ENCODE measurements around the gene RAP2C. TPM values are rescaled to one million over a fixed set of nuclear protein-coding genes. Genes with fewer than 3 reads are reported as not detected.

RAP2C gene
- polyA plus RNA-seq (2013, experiment 1 of 2), result 22.7 TPM
- polyA plus RNA-seq (2013, experiment 2 of 2), result 23.9 TPM

DNA sequence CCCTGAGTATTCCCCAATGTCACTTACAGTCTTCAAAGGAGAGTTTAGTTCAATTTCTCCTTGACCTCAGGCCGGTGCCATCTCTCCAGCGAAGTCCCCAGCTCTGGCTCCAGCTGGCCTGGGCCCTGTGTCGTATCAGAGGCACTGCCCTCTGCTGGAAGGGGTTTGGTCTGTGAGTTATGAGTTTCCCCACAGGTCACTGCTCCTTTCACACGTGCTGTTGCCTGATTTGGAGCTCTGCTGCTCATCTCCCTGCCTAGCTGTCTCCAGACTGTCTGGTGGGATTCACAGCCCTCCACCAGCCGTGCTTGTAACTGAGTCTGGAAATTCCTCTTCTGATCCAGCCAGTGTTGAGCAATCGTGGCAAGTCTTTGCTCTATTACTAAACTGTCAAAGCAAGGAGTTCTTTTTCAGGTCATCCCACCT lies at the start of gene RAP2C:
RAP2C (minus strand) TSS at position 105 of the 426 bp plus-strand sequence. CDS start 2,179 bp downstream, outside the sequence.
- no peaks in the 10 kb centered on the region for H3K9me3 ChIP-seq (ENCODE audit: control insufficient read depth, low read length)
- peaks cover 0 to 16% of the 10 kb centered on the region in 2 experiments for H3K27me3 ChIP-seq (ENCODE audit: control insufficient read depth in 1 of 2, insufficient read depth in 1 of 2, low read length in 2 of 2)
- H3K79me1 ChIP-seq (replicated peaks; ENCODE audit: low read length, poor library complexity, severe bottlenecking), result no peaks in the 10 kb centered on the region
- peaks cover 2% of the 10 kb centered on the region for H3K4me1 ChIP-seq (ENCODE audit: control insufficient read depth, insufficient read depth, low read depth, low read length)
- H3K23ac ChIP-seq (ENCODE audit: low read length in 2 of 2), result no peak within 1 kb of the TSS
- H3K18ac ChIP-seq (ENCODE audit: low read depth in 1 of 2, low read length in 2 of 2), result peak within 1 kb of the TSS in 1 of 2 experiments; percentile 40
- DNase-seq, result peak; percentile 84
- H4K8ac ChIP-seq (ENCODE audit: low read length), result no peak within 1 kb of the TSS
- H3K4ac ChIP-seq (ENCODE audit: low read depth in 1 of 2, low read length in 2 of 2), result peak within 1 kb of the TSS in 1 of 2 experiments; percentile 87
- H2AFZ ChIP-seq (ENCODE audit: low read depth, low read length), result no peak within 1 kb of the TSS
- peak within 1 kb of the TSS; percentile 70 to 85 for H3K4me3 ChIP-seq (ENCODE audit: insufficient read depth in 1 of 2, low read depth in 1 of 2, low read length in 2 of 2)
- peak within 1 kb of the TSS; percentile 89 for H2BK5ac ChIP-seq (ENCODE audit: low read depth, low read length, poor library complexity, severe bottlenecking)
- H3K9ac ChIP-seq (ENCODE audit: low read length), result peak within 1 kb of the TSS; percentile 93
- no peak within 1 kb of the TSS for H3K14ac ChIP-seq (ENCODE audit: low read length in 2 of 2)
- H4K91ac ChIP-seq (ENCODE audit: low read length), result peak within 1 kb of the TSS; percentile 68
- H3K36me3 ChIP-seq (ENCODE audit: control insufficient read depth in 1 of 2, insufficient read depth in 2 of 2, low read depth in 1 of 2, low read length in 2 of 2), result no peaks in the 10 kb centered on the region
- H2AK5ac ChIP-seq (ENCODE audit: low read length, severe bottlenecking), result no peak within 1 kb of the TSS
- WGBS, result 0% methylated on average over 6 of the region's 6 CpGs
- peak within 1 kb of the TSS; percentile 74 for H3K4me2 ChIP-seq (ENCODE audit: low read length, poor library complexity, severe bottlenecking)
- no peak within 1 kb of the TSS for H2BK15ac ChIP-seq (ENCODE audit: low read depth, poor library complexity, severe bottlenecking)
- no peak within 1 kb of the TSS for H2BK12ac ChIP-seq (ENCODE audit: low read length in 2 of 2)
- no peak within 1 kb of the TSS for H2BK120ac ChIP-seq (ENCODE audit: low read depth, low read length)
- H3K27ac ChIP-seq (ENCODE audit: low read length, poor library complexity, severe bottlenecking), result peak within 1 kb of the TSS; percentile 72

DNA sequence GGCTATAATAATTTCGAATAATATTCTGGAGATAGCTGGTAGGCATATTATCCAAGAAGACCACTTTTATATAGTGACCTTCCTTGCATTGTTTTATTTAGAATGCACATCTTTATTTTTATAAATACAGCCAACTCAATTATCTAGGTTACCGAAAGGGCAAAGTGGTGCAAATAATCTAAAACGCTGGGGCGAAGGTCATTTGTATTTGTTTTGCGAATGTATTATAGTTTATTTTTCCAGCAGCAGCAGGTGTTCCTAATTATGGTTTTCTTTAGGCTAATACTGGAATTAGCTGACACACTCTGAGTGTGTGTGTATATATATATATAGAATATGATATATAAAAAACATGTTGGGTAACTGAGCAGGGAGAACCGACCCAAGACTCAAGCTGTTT lies 48.1 kb upstream of the RAP2C start:
- no peak overlapping the region for H4K91ac ChIP-seq (ENCODE audit: low read length)
- H3K4ac ChIP-seq (ENCODE audit: low read depth in 1 of 2, low read length in 2 of 2), result no peak overlapping the region
- no peak overlapping the region for H3K27ac ChIP-seq (ENCODE audit: low read length, poor library complexity, severe bottlenecking)
- H2BK12ac ChIP-seq (ENCODE audit: low read length in 2 of 2), result no peak overlapping the region
- H3K14ac ChIP-seq (ENCODE audit: low read length in 2 of 2), result no peak overlapping the region
- no peak overlapping the region for H2AFZ ChIP-seq (ENCODE audit: low read depth, low read length)
- H3K4me3 ChIP-seq (ENCODE audit: insufficient read depth in 1 of 2, low read depth in 1 of 2, low read length in 2 of 2), result no peak overlapping the region
- no peak for DNase-seq
- H3K36me3 ChIP-seq (ENCODE audit: control insufficient read depth in 1 of 2, insufficient read depth in 2 of 2, low read depth in 1 of 2, low read length in 2 of 2), result no peaks in the 10 kb centered on the region
- no peaks in the 10 kb centered on the region for H3K79me1 ChIP-seq (replicated peaks; ENCODE audit: low read length, poor library complexity, severe bottlenecking)
- no peak overlapping the region for H2BK15ac ChIP-seq (ENCODE audit: low read depth, poor library complexity, severe bottlenecking)
- WGBS, result 93% methylated on average over 3 of the region's 6 CpGs
- H3K9ac ChIP-seq (ENCODE audit: low read length), result no peak overlapping the region
- no peak overlapping the region for H3K4me2 ChIP-seq (ENCODE audit: low read length, poor library complexity, severe bottlenecking)
- H3K27me3 ChIP-seq (ENCODE audit: control insufficient read depth in 1 of 2, insufficient read depth in 1 of 2, low read length in 2 of 2), result peaks cover 0 to 6% of the 10 kb centered on the region in 2 experiments
- no peak overlapping the region for H2BK5ac ChIP-seq (ENCODE audit: low read depth, low read length, poor library complexity, severe bottlenecking)
- H3K18ac ChIP-seq (ENCODE audit: low read depth in 1 of 2, low read length in 2 of 2), result no peak overlapping the region
- no peaks in the 10 kb centered on the region for H3K4me1 ChIP-seq (ENCODE audit: control insufficient read depth, insufficient read depth, low read depth, low read length)
- H2BK120ac ChIP-seq (ENCODE audit: low read depth, low read length), result no peak overlapping the region
- no peak overlapping the region for H2AK5ac ChIP-seq (ENCODE audit: low read length, severe bottlenecking)
- no peak overlapping the region for H3K23ac ChIP-seq (ENCODE audit: low read length in 2 of 2)
- no peaks in the 10 kb centered on the region for H3K9me3 ChIP-seq (ENCODE audit: control insufficient read depth, low read length)
- no peak overlapping the region for H4K8ac ChIP-seq (ENCODE audit: low read length)

DNA sequence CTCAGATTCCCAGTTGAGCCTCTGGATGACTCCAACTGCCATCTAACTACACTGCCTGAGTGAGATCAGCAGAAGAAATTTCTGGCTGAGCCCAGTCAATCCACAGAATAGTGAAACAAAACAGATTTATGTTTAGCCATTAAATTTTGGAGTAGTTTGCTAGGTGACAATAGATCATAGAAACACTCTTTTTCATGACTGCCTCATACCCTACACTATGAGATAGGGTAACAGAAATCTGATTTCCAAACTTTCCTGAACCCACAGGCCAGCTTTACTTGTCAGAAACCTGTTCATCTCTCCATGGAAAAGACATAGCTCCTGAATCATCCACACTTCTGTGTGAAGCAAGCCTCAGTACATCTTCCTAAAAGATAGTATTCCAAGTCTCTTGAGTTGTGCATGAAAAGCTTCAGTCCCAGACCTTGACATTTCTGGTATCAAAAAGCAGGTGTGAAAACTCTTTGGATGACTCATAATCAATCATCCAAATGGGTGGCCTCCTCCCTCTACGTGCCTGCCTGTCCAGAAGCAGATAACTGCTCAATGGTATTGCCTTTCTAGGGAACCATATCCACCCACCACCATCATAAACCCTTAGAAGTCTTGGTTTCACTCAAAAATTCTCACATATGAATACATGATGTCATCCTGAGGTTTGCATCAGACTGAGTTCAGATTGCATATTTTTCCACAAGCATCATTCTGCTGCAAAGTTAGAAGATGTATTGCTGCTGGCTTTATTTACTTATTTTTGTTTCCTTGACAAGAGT lies 47.5 kb upstream of the RAP2C start:
- Histone ChIP-seq H2BK15ac (ENCODE audit: low read depth, poor library complexity, severe bottlenecking) (no peak overlapping the region), H3K27ac (ENCODE audit: low read length, poor library complexity, severe bottlenecking) (no peak overlapping the region), H3K27me3 (ENCODE audit: control insufficient read depth in 1 of 2, insufficient read depth in 1 of 2, low read length in 2 of 2) (peaks cover 0 to 6% of the 10 kb centered on the region in 2 experiments), H4K91ac (ENCODE audit: low read length) (no peak overlapping the region), H3K23ac (ENCODE audit: low read length in 2 of 2) (no peak overlapping the region), H2AFZ (ENCODE audit: low read depth, low read length) (no peak overlapping the region), H3K36me3 (ENCODE audit: control insufficient read depth in 1 of 2, insufficient read depth in 2 of 2, low read depth in 1 of 2, low read length in 2 of 2) (no peaks in the 10 kb centered on the region), H2BK5ac (ENCODE audit: low read depth, low read length, poor library complexity, severe bottlenecking) (no peak overlapping the region), H2BK12ac (ENCODE audit: low read length in 2 of 2) (no peak overlapping the region), H2BK120ac (ENCODE audit: low read depth, low read length) (no peak overlapping the region), H3K4me2 (ENCODE audit: low read length, poor library complexity, severe bottlenecking) (no peak overlapping the region), H2AK5ac (ENCODE audit: low read length, severe bottlenecking) (no peak overlapping the region), H3K9me3 (ENCODE audit: control insufficient read depth, low read length) (no peaks in the 10 kb centered on the region), H3K4ac (ENCODE audit: low read depth in 1 of 2, low read length in 2 of 2) (no peak overlapping the region), H3K4me3 (ENCODE audit: insufficient read depth in 1 of 2, low read depth in 1 of 2, low read length in 2 of 2) (no peak overlapping the region), H3K79me1 (replicated peaks; ENCODE audit: low read length, poor library complexity, severe bottlenecking) (no peaks in the 10 kb centered on the region), H3K14ac (ENCODE audit: low read length in 2 of 2) (no peak overlapping the region), H3K9ac (ENCODE audit: low read length) (peak overlapping the region; percentile 19), H4K8ac (ENCODE audit: low read length) (no peak overlapping the region), H3K18ac (ENCODE audit: low read depth in 1 of 2, low read length in 2 of 2) (no peak overlapping the region), H3K4me1 (ENCODE audit: control insufficient read depth, insufficient read depth, low read depth, low read length) (no peaks in the 10 kb centered on the region)
- 64% methylated on average over 1 of the region's 1 CpG for WGBS
- peak; percentile 34 for DNase-seq

DNA sequence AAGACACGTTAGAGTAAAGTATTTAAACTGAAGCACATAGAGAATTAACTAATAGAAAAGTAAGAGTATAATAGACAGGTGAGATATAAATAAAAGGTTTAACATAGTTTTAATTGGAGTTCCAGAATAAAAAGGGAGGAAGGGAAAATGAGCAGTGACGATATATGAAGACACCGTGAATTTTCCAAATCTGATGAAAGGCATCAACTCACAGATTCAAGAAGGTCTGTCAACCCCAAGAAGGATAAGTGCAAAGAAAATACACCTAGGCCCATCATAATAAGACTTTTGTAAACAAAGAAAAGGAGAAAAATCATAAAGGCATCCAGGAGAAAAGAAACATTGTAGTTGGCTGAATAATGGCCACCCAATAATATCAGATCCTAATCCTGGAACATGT lies 43.9 kb upstream of the RAP2C start:
- H3K27me3 ChIP-seq (ENCODE audit: control insufficient read depth in 1 of 2, insufficient read depth in 1 of 2, low read length in 2 of 2), result no peaks in the 10 kb centered on the region

More for the DNA sequence above, 43.9 kb upstream of the RAP2C start:
- H2BK12ac ChIP-seq (ENCODE audit: low read length in 2 of 2), result no peak overlapping the region
- no peak overlapping the region for H2BK5ac ChIP-seq (ENCODE audit: low read depth, low read length, poor library complexity, severe bottlenecking)
- no peak overlapping the region for H4K8ac ChIP-seq (ENCODE audit: low read length)
- H3K27ac ChIP-seq (ENCODE audit: low read length, poor library complexity, severe bottlenecking), result no peak overlapping the region
- H2AFZ ChIP-seq (ENCODE audit: low read depth, low read length), result no peak overlapping the region
- no peak overlapping the region for H4K91ac ChIP-seq (ENCODE audit: low read length)
- H3K23ac ChIP-seq (ENCODE audit: low read length in 2 of 2), result no peak overlapping the region
- H3K14ac ChIP-seq (ENCODE audit: low read length in 2 of 2), result no peak overlapping the region
- H3K9ac ChIP-seq (ENCODE audit: low read length), result no peak overlapping the region
- H2BK15ac ChIP-seq (ENCODE audit: low read depth, poor library complexity, severe bottlenecking), result no peak overlapping the region
- no peaks in the 10 kb centered on the region for H3K79me1 ChIP-seq (replicated peaks; ENCODE audit: low read length, poor library complexity, severe bottlenecking)
- no peak for DNase-seq
- H3K4me2 ChIP-seq (ENCODE audit: low read length, poor library complexity, severe bottlenecking), result no peak overlapping the region
- WGBS, result no CpG with 5 or more reads among the region's 3 CpGs
- no peaks in the 10 kb centered on the region for H3K36me3 ChIP-seq (ENCODE audit: control insufficient read depth in 1 of 2, insufficient read depth in 2 of 2, low read depth in 1 of 2, low read length in 2 of 2)
- H2BK120ac ChIP-seq (ENCODE audit: low read depth, low read length), result no peak overlapping the region
- H2AK5ac ChIP-seq (ENCODE audit: low read length, severe bottlenecking), result no peak overlapping the region
- no peak overlapping the region for H3K4me3 ChIP-seq (ENCODE audit: insufficient read depth in 1 of 2, low read depth in 1 of 2, low read length in 2 of 2)
- no peaks in the 10 kb centered on the region for H3K9me3 ChIP-seq (ENCODE audit: control insufficient read depth, low read length)
- H3K4ac ChIP-seq (ENCODE audit: low read depth in 1 of 2, low read length in 2 of 2), result no peak overlapping the region
- no peak overlapping the region for H3K18ac ChIP-seq (ENCODE audit: low read depth in 1 of 2, low read length in 2 of 2)
- no peaks in the 10 kb centered on the region for H3K4me1 ChIP-seq (ENCODE audit: control insufficient read depth, insufficient read depth, low read depth, low read length)

Data from mesenchymal stem cell (in vitro differentiated cells and primary cell).